HCT116 (cell line): ENCODE data around the gene KLK12. TPM values are rescaled to one million over a fixed set of nuclear protein-coding genes. Genes with fewer than 3 reads are reported as not detected.

Experiments
- ATAC-seq: fragments of 200-7000 bp; cut with Tn5 transposase; 2 replicates; pipeline ENCODE4 v1.9.1; 2020; ENCODE audit warnings: mild to moderate bottlenecking, moderate library complexity
- BruUV-seq: library from RNA; stranded (reverse); fragments of 400-500 nt; replicated peaks from 2 replicates; lab custom pipeline; 2021; lab: Mats Ljungman, UMichigan
- CTCF ChIA-PET: fragments of 300-600 bp; sonication (Branson Sonifier 250); formaldehyde crosslinking; loops from one replicate; lab custom pipeline; 2021; ENCODE audit warnings: antibody characterized with exemption; lab: Charles Lee
- POLR2A ChIA-PET: fragments of 300-600, 350-600 bp; sonication (Branson Sonifier 250); formaldehyde crosslinking; loops from one replicate; lab custom pipeline; 2021; ENCODE audit warnings: antibody characterized with exemption; lab: Charles Lee
- RAD21 ChIA-PET, 2 experiments: fragments of 300-600 bp; sonication (Branson Sonifier 250); formaldehyde crosslinking; loops; one replicate each; lab custom pipeline; 2023; ENCODE audit warnings: low total read pairs in 2 of 2; ENCODE audit not compliant: uncharacterized antibody in 2 of 2, unreplicated experiment in 2 of 2, low non-redundant PET in 1 of 2; lab: Charles Lee
- DNase-seq: peaks from one replicate; pipeline ENCODE4 v3.0.0-alpha.2; 2010; ENCODE audit warnings: low read depth, low spot score
- H2AFZ ChIP-seq: fragments of 200-600 bp; shearing (Covaris generic), sonication (generic); 2 replicates; pipeline ENCODE4 v1.6.1; 2017; ENCODE audit warnings: low read depth, mixed run types, mixed read lengths, antibody characterized with exemption, low read length; ENCODE audit not compliant: poor library complexity, severe bottlenecking
- H3K27ac ChIP-seq: 2 replicates; pipeline ENCODE4 v1.5.1; 2012; ENCODE audit warnings: low read depth, low read length
- H3K27me3 ChIP-seq: fragments of 200-600 bp; sonication (generic); 2 replicates; pipeline ENCODE4 v1.6.1; 2016; ENCODE audit warnings: mixed run types, low read length, mixed read lengths; ENCODE audit not compliant: insufficient read depth
- H3K36me3 ChIP-seq, 2 experiments: fragments of 200-500 bp in 1 of 2; fragments of 200-600 bp in 1 of 2; sonication (Bioruptor generic) in 1 of 2; sonication (generic) in 1 of 2; 2 replicates each; pipeline versions ENCODE4 v1.5.1 to v1.6.1; 2014 to 2016; ENCODE audit warnings: low read length in 2 of 2, inconsistent platforms in 1 of 2, mixed read lengths in 1 of 2, mixed run types in 1 of 2; ENCODE audit not compliant: insufficient read depth in 2 of 2, control insufficient read depth in 1 of 2
- H3K4me1 ChIP-seq, 2 experiments: fragments of 200-600 bp in 1 of 2; sonication (generic) in 1 of 2; 2 replicates each; pipeline versions ENCODE4 v1.5.1 to v1.6.1; 2012 to 2017; ENCODE audit warnings: low read length in 2 of 2, inconsistent platforms in 1 of 2, mild to moderate bottlenecking in 1 of 2, mixed read lengths in 1 of 2, mixed run types in 1 of 2, moderate library complexity in 1 of 2; ENCODE audit not compliant: insufficient read depth in 2 of 2, control insufficient read depth in 1 of 2
- H3K4me2 ChIP-seq: fragments of 200-600 bp; sonication (generic); 2 replicates; pipeline ENCODE4 v1.6.1; 2017; ENCODE audit warnings: mixed run types, low read length, mixed read lengths
- H3K4me3 ChIP-seq, 2 experiments: fragments of 200-600 bp in 1 of 2; sonication (generic) in 1 of 2; replicated peaks in 1 of 2; 2 replicates each; pipeline ENCODE4 v1.5.1; 2011 to 2016; ENCODE audit warnings: low read length in 2 of 2, control low read depth in 1 of 2, low read depth in 1 of 2, mild to moderate bottlenecking in 1 of 2, mixed read lengths in 1 of 2, mixed run types in 1 of 2
- H3K79me2 ChIP-seq: fragments of 200-600 bp; sonication (generic); 2 replicates; pipeline ENCODE4 v1.6.1; 2017; ENCODE audit warnings: mild to moderate bottlenecking, mixed run types, low read length, moderate library complexity, mixed read lengths; ENCODE audit not compliant: insufficient read depth
- H3K9ac ChIP-seq: fragments of 200-600 bp; sonication (generic); 2 replicates; pipeline ENCODE4 v1.6.1; 2016; ENCODE audit warnings: low read length, mixed read lengths
- H3K9me2 ChIP-seq: fragments of 200-600 bp; sonication (generic), shearing (Covaris generic); 2 replicates; pipeline ENCODE4 v1.6.1; 2017; ENCODE audit warnings: mixed run types, mild to moderate bottlenecking, moderate library complexity; ENCODE audit not compliant: insufficient read depth
- H3K9me3 ChIP-seq, 2 experiments: fragments of 200-500 bp in 1 of 2; fragments of 200-600 bp in 1 of 2; sonication (Bioruptor generic) in 1 of 2; sonication (generic) in 1 of 2; 2 replicates each; pipeline ENCODE4 v1.6.1; 2014 to 2017; ENCODE audit warnings: low read length in 2 of 2, mixed read lengths in 2 of 2, inconsistent platforms in 1 of 2, low read depth in 1 of 2, mild to moderate bottlenecking in 1 of 2, mixed run types in 1 of 2, moderate library complexity in 1 of 2; ENCODE audit not compliant: control insufficient read depth in 1 of 2, insufficient read depth in 1 of 2
- H4K20me1 ChIP-seq: fragments of 200-600 bp; sonication (generic), shearing (Covaris generic); 2 replicates; pipeline ENCODE4 v1.6.1; 2017; ENCODE audit warnings: mixed run types, mild to moderate bottlenecking, moderate library complexity; ENCODE audit not compliant: insufficient read depth
- CEBPB ChIP-seq: IDR thresholded peaks from 2 replicates; pipeline ENCODE4 v1.6.1; 2012; ENCODE audit warnings: low read depth
- EGR1 ChIP-seq: IDR thresholded peaks from 2 replicates; pipeline ENCODE4 v1.6.1; 2012; ENCODE audit warnings: low read depth
- ELF1 ChIP-seq: IDR thresholded peaks from 2 replicates; pipeline ENCODE4 v1.6.1; 2012; ENCODE audit warnings: low read depth, borderline replicate concordance
- EZH2phosphoT487 ChIP-seq: fragments of 200-600 bp; IDR thresholded peaks from 2 replicates; pipeline ENCODE4 v1.6.1; 2018; ENCODE audit warnings: antibody characterized with exemption, borderline replicate concordance
- POLR2A ChIP-seq: IDR thresholded peaks from 2 replicates; pipeline ENCODE4 v1.7.0; 2011; ENCODE audit warnings: borderline replicate concordance; ENCODE audit not compliant: insufficient read depth, insufficient read length; ENCODE audit errors: extremely low read depth
- REST ChIP-seq: IDR thresholded peaks from 2 replicates; pipeline ENCODE4 v1.6.1; 2012; ENCODE audit warnings: low read depth
- SIN3A ChIP-seq: IDR thresholded peaks from 2 replicates; pipeline ENCODE4 v1.6.1; 2012; ENCODE audit warnings: low read depth
- SRF ChIP-seq: IDR thresholded peaks from 2 replicates; pipeline ENCODE4 v1.6.1; 2012; ENCODE audit warnings: low read depth
- TCF7L2 ChIP-seq: IDR thresholded peaks from 2 replicates; pipeline ENCODE4 v1.7.0; 2011; ENCODE audit warnings: borderline replicate concordance, inconsistent platforms; ENCODE audit not compliant: insufficient read depth, insufficient read length; ENCODE audit errors: extremely low read depth
- intact Hi-C: fragments of 100-400 bp; cut with micrococcal nuclease; formaldehyde crosslinking; loops from 2 replicates; pipeline ENCODE4 v1.10.0; 2022
- total RNA-seq: library from RNA; stranded (reverse); gene quantifications from one replicate; pipeline ENCODE4 v1.2.1, GENCODE V29; 2021; ENCODE audit not compliant: unreplicated experiment

Gene KLK12
- total RNA-seq, 1 experiment from 2014 or later = not detected

GRCh38 chr19:51060973-51061372 lies 26.2 kb upstream of the KLK12 start (continued):
- no peak for TF ChIP-seq POLR2A
- TF ChIP-seq SRF = no peak
- TF ChIP-seq CEBPB = no peak
- TF ChIP-seq EZH2phosphoT487 = no peak

GRCh38 chr19:51060336-51060735 lies 25.5 kb upstream of the KLK12 start:
- CTCF ChIA-PET = no interaction called here
- BruUV-seq = no TSS peak
- DNase-seq (no peak), ATAC-seq (no peak)
- H3K36me3 ChIP-seq = no peaks in the 10 kb centered on the region
- H3K27me3 ChIP-seq = no peaks in the 10 kb centered on the region; the same call in 1 of the 2 replicates
- intact Hi-C loops = no loop called here
- no peak overlapping the region for H3K27ac ChIP-seq
- H4K20me1 ChIP-seq = no peaks in the 10 kb centered on the region
- no peak overlapping the region for H3K4me3 ChIP-seq
- H3K9me2 ChIP-seq = no peaks in the 10 kb centered on the region
- H3K79me2 ChIP-seq = no peaks in the 10 kb centered on the region
- TF ChIP-seq REST = no peak
- peaks cover 9 to 21% of the 10 kb centered on the region in 2 experiments for H3K4me1 ChIP-seq
- H3K4me2 ChIP-seq = no peak overlapping the region
- RAD21 ChIA-PET = no interaction called here
- H3K9ac ChIP-seq = no peak overlapping the region
- H3K9me3 ChIP-seq = no peaks in the 10 kb centered on the region
- POLR2A ChIA-PET = no interaction called here
- H2AFZ ChIP-seq = no peak overlapping the region

- H3K9me2 ChIP-seq = no peaks in the 10 kb centered on the region
- CTCF ChIA-PET = no interaction called here
- H3K9ac ChIP-seq = no peak overlapping the region
- no peak overlapping the region for H3K4me3 ChIP-seq
- no peak overlapping the region for H3K4me2 ChIP-seq
- no peak overlapping the region for H3K27ac ChIP-seq
- intact Hi-C loops = no loop called here
- no peaks in the 10 kb centered on the region for H3K9me3 ChIP-seq
- H4K20me1 ChIP-seq = no peaks in the 10 kb centered on the region
- no peaks in the 10 kb centered on the region for H3K36me3 ChIP-seq
- ATAC-seq (no peak), DNase-seq (no peak)
- POLR2A ChIA-PET = no interaction called here
- RAD21 ChIA-PET = no interaction called here
- peaks cover 5 to 14% of the 10 kb centered on the region in 2 experiments for H3K4me1 ChIP-seq
- H3K79me2 ChIP-seq = no peaks in the 10 kb centered on the region
- TF ChIP-seq SIN3A = no peak
- no peak for TF ChIP-seq TCF7L2
- TF ChIP-seq ELF1 = no peak
- no peak for TF ChIP-seq EGR1
- peaks cover under 1% of the 10 kb centered on the region; the same call in 1 of the 2 replicates for H3K27me3 ChIP-seq
- no TSS peak for BruUV-seq
- no peak overlapping the region for H2AFZ ChIP-seq
Observed at GRCh38 chr19:51059715-51060114, 24.9 kb upstream of the KLK12 start.
